ENCODE results near the gene CAMKMT. TPM values are rescaled to one million over a fixed set of nuclear protein-coding genes. Genes with fewer than 3 reads are reported as not detected.

CAMKMT gene
- total and polyA plus RNA-seq, 9 of the 15 experiments (the other 6 are each of a cell fraction or from before 2014, with no cell fraction given), result 1.6 to 15.3 (median 7.4) TPM

DNA sequence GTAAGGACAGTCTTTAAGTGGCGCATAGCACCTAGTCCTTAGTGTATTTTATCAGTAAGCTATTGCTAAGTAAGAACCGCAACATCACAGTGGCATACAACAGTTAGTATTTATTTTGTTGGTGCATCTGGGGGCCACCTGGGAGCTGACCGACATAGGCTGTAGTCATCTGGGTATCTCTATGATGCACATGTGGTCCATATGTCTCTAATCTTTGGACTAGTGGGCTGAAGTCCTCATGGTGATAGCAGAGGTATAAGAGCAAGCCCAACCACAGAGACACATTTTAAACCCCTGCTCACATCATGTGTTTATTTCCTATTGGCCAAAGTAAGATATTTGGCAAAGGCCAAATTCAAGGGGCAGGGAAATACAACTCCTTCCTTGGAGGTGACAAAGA, 2.9 kb downstream of the CAMKMT start (continued):
- no peak for TF ChIP-seq PHF8 (IDR thresholded peaks at IDR 0.05; ENCODE audit: borderline replicate concordance, low read length)
- no peak for TF ChIP-seq KAT2B (IDR thresholded peaks at IDR 0.05; ENCODE audit: low read depth, low read length)
- TF ChIP-seq OTX1 (CRISPR knock-in tag; IDR thresholded peaks at IDR 0.05), result no peak
- TF ChIP-seq, protein P1, sequence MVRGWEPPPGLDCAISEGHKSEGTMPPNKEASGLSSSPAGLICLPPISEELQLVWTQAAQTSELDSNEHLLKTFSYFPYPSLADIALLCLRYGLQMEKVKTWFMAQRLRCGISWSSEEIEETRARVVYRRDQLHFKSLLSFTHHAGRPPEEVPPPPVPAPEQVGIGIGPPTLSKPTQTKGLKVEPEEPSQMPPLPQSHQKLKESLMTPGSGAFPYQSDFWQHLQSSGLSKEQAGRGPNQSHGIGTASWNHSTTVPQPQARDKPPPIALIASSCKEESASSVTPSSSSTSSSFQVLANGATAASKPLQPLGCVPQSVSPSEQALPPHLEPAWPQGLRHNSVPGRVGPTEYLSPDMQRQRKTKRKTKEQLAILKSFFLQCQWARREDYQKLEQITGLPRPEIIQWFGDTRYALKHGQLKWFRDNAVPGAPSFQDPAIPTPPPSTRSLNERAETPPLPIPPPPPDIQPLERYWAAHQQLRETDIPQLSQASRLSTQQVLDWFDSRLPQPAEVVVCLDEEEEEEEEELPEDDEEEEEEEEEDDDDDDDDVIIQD (CRISPR knock-in tag; IDR thresholded peaks at IDR 0.05), result no peak
- TF ChIP-seq GABPB2 (CRISPR knock-in tag; conservative IDR thresholded peaks at IDR 0.05), result no peak
- TF ChIP-seq NFIC (IDR thresholded peaks at IDR 0.05), result peak; percentile 48; the same call in 1 of the 2 replicates
- TF ChIP-seq TCF3 (CRISPR knock-in tag; IDR thresholded peaks at IDR 0.05), result peak; percentile 85
- no peak for TF ChIP-seq SRSF1 (IDR thresholded peaks at IDR 0.05; ENCODE audit: low read depth, low read length)
- no peak for TF ChIP-seq ZNF217 (CRISPR knock-in tag; IDR thresholded peaks at IDR 0.05)
- no peak for TF ChIP-seq MCM5 (IDR thresholded peaks at IDR 0.05; ENCODE audit: low read depth)
- peak; percentile 59 for TF ChIP-seq GATA2 (CRISPR knock-in tag; IDR thresholded peaks at IDR 0.05)
- TF ChIP-seq RBM15 (IDR thresholded peaks at IDR 0.05; ENCODE audit: insufficient read depth, low read length), result no peak
- TF ChIP-seq PHB2 (IDR thresholded peaks at IDR 0.05; ENCODE audit: low read depth), result no peak
- TF ChIP-seq ZC3H11A (IDR thresholded peaks at IDR 0.05; ENCODE audit: low read depth, low read length), result no peak
- TF ChIP-seq CREB1 (IDR thresholded peaks at IDR 0.05), result 0 out of 2 replicates have a peak, but pooled peaks have one; percentile 18
- TF ChIP-seq CREB1 (CRISPR knock-in tag; IDR thresholded peaks at IDR 0.05), result no peak
- TF ChIP-seq ZNF77 (CRISPR knock-in tag; IDR thresholded peaks at IDR 0.05), result no peak
- TF ChIP-seq DPF2 (IDR thresholded peaks at IDR 0.05), result peak; percentile 41; the same call in 1 of the 2 replicates
- TF ChIP-seq U2AF1 (optimal IDR thresholded peaks at IDR 0.05; ENCODE audit: low read depth, low read length), result no peak
- TF ChIP-seq ZNF561 (CRISPR knock-in tag; conservative IDR thresholded peaks at IDR 0.05), result no peak
- TF ChIP-seq NELFE (IDR thresholded peaks at IDR 0.05; ENCODE audit: insufficient read depth, insufficient read length), result no peak
- TF ChIP-seq CBX3 (IDR thresholded peaks at IDR 0.05; ENCODE audit: borderline replicate concordance in 1 of 2, low read length in 2 of 2), result no peak
- TF ChIP-seq, protein P2, sequence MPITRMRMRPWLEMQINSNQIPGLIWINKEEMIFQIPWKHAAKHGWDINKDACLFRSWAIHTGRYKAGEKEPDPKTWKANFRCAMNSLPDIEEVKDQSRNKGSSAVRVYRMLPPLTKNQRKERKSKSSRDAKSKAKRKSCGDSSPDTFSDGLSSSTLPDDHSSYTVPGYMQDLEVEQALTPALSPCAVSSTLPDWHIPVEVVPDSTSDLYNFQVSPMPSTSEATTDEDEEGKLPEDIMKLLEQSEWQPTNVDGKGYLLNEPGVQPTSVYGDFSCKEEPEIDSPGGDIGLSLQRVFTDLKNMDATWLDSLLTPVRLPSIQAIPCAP (CRISPR knock-in tag; IDR thresholded peaks at IDR 0.05; ENCODE audit: borderline replicate concordance), result no peak
- no peak for TF ChIP-seq SIX5 (IDR thresholded peaks at IDR 0.05; ENCODE audit: borderline replicate concordance in 1 of 2, insufficient read depth in 1 of 2, low read depth in 1 of 2, low read length in 2 of 2)
- no peak for TF ChIP-seq ZNF778 (CRISPR knock-in tag; IDR thresholded peaks at IDR 0.05)
- no peak for TF ChIP-seq TCF7 (IDR thresholded peaks at IDR 0.05; ENCODE audit: borderline replicate concordance)
- peak; percentile 90 for TF ChIP-seq TEAD4 (IDR thresholded peaks at IDR 0.05; ENCODE audit: low read length)
- TF ChIP-seq TEAD4 (CRISPR knock-in tag; IDR thresholded peaks at IDR 0.05; ENCODE audit: borderline replicate concordance), result no peak
- peak; percentile 85 for TF ChIP-seq CBFA2T2 (conservative IDR thresholded peaks at IDR 0.05)
- no peak for TF ChIP-seq HDAC3 (IDR thresholded peaks at IDR 0.05; ENCODE audit: borderline replicate concordance, partially characterized antibody)
- TF ChIP-seq MEF2D (tag; conservative IDR thresholded peaks at IDR 0.05; ENCODE audit: low read depth), result no peak
